Fibroblast of lung (primary cell): Measurements from ENCODE around the gene PRTN3. TPM values are rescaled to one million over a fixed set of nuclear protein-coding genes. Genes with fewer than 3 reads are reported as not detected.

Experiments
- DNase-seq, 2 donors: peaks; one replicate each; pipeline versions ENCODE4 v3.0.0 to v3.0.0-alpha.2; 2010; ENCODE audit warnings: low read depth in 2 of 2
- H2AFZ ChIP-seq: 2 replicates; pipeline ENCODE4 v1.5.1; 2012; ENCODE audit warnings: low read length, control low read depth, inconsistent platforms
- H3K27ac ChIP-seq: 2 replicates; pipeline ENCODE4 v1.5.1; 2011; ENCODE audit warnings: low read length, control low read depth; ENCODE audit not compliant: insufficient read depth
- H3K27me3 ChIP-seq: 2 replicates; pipeline ENCODE4 v1.5.1; 2011; ENCODE audit warnings: mild to moderate bottlenecking, low read length; ENCODE audit not compliant: control insufficient read depth, insufficient read depth
- H3K36me3 ChIP-seq: 2 replicates; pipeline ENCODE4 v1.5.1; 2011; ENCODE audit warnings: low read length; ENCODE audit not compliant: control insufficient read depth, insufficient read depth
- H3K4me1 ChIP-seq: 2 replicates; pipeline ENCODE4 v1.5.1; 2011; ENCODE audit warnings: low read length; ENCODE audit not compliant: control insufficient read depth, insufficient read depth; ENCODE audit errors: extremely low read depth
- H3K4me2 ChIP-seq: 2 replicates; pipeline ENCODE4 v1.5.1; 2011; ENCODE audit warnings: low read length, control low read depth; ENCODE audit not compliant: insufficient read depth; ENCODE audit errors: extremely low read depth
- H3K4me3 ChIP-seq, 4 experiments: fragments of 200-600 bp in 1 of 4; sonication (generic) in 1 of 4; replicated peaks in 1 of 4; 2 replicates each; pipeline ENCODE4 v1.5.1; 2011 to 2016; ENCODE audit warnings: low read length in 4 of 4, low read depth in 3 of 4, mild to moderate bottlenecking in 3 of 4, control low read depth in 2 of 4, inconsistent platforms in 1 of 4, mixed read lengths in 1 of 4; ENCODE audit not compliant: insufficient read depth in 1 of 4; ENCODE audit errors: control extremely low read depth in 1 of 4
- H3K79me2 ChIP-seq: 2 replicates; pipeline ENCODE4 v1.5.1; 2012; ENCODE audit warnings: mild to moderate bottlenecking, low read length, inconsistent platforms; ENCODE audit not compliant: control insufficient read depth, insufficient read depth
- H3K9ac ChIP-seq: 2 replicates; pipeline ENCODE4 v1.5.1; 2011; ENCODE audit warnings: mild to moderate bottlenecking, low read length, control low read depth; ENCODE audit not compliant: insufficient read depth
- H3K9me3 ChIP-seq: 2 replicates; pipeline ENCODE4 v1.5.1; 2012; ENCODE audit warnings: low read depth, low read length; ENCODE audit not compliant: control insufficient read depth, insufficient read depth
- H4K20me1 ChIP-seq: 2 replicates; pipeline ENCODE4 v1.5.1; 2011; ENCODE audit warnings: low read length; ENCODE audit not compliant: control insufficient read depth, insufficient read depth; ENCODE audit errors: extremely low read depth
- CTCF ChIP-seq, 2 donors: IDR thresholded peaks in 1 of 2; conservative IDR thresholded peaks in 1 of 2; 1 replicate in 1 of 2; 2 replicates in 1 of 2; pipeline ENCODE4 v1.5.1; 2011 to 2012; ENCODE audit warnings: low read length in 2 of 2, control low read depth in 1 of 2, inconsistent platforms in 1 of 2, low read depth in 1 of 2, mild to moderate bottlenecking in 1 of 2
- EZH2 ChIP-seq: IDR thresholded peaks from 2 replicates; pipeline ENCODE4 v1.5.1; 2012; ENCODE audit warnings: low read length, control low read depth, mild to moderate bottlenecking; ENCODE audit errors: missing control alignments
- polyA plus RNA-seq, 2 donors: library from polyadenylated mRNA; depleted of rRNA in 1 of 2; stranded (reverse) in 1 of 2; unstranded in 1 of 2; fragments of >200 nt; gene quantifications; 2 replicates each; pipeline ENCODE4 v1.2.1, GENCODE V29; 2011 to 2012; ENCODE audit warnings: missing spikeins in 1 of 2
- total RNA-seq: library from RNA; depleted of rRNA; stranded (reverse); fragments of >200 nt; gene quantifications from 2 replicates; pipeline ENCODE4 v1.2.1, GENCODE V29; 2014

Gene PRTN3
- total and polyA plus RNA-seq, 2 donors (not counting 1 experiment from before 2014, with no cell fraction given): not detected

GRCh38 chr19:815079-815774 is 25.6 kb upstream of the PRTN3 start:
- no peak overlapping the region for H2AFZ ChIP-seq
- H3K27ac ChIP-seq: no peak overlapping the region
- H3K79me2 ChIP-seq: peaks cover 2% of the 10 kb centered on the region
- DNase-seq: no peak
- no peak overlapping the region for H3K4me3 ChIP-seq
- H3K36me3 ChIP-seq: peaks cover 29% of the 10 kb centered on the region
- no peaks in the 10 kb centered on the region for H4K20me1 ChIP-seq
- H3K9ac ChIP-seq: no peak overlapping the region
- no peak for TF ChIP-seq EZH2
- no peak for TF ChIP-seq CTCF (conservative IDR thresholded peaks at IDR 0.05 in 1 of 2, IDR thresholded peaks at IDR 0.05 in 1 of 2; ENCODE audit: low read depth in 1 of 2, low read length in 2 of 2)
- H3K27me3 ChIP-seq: no peaks in the 10 kb centered on the region
- no peak overlapping the region for H3K4me2 ChIP-seq
- H3K4me1 ChIP-seq: no peaks in the 10 kb centered on the region
- H3K9me3 ChIP-seq: no peaks in the 10 kb centered on the region

GRCh38 chr19:815775-816499 is 24.9 kb upstream of the PRTN3 start:
- no peaks in the 10 kb centered on the region for H3K4me1 ChIP-seq

More at GRCh38 chr19:815775-816499, 24.9 kb upstream of the PRTN3 start:
- Histone ChIP-seq H3K79me2 (no peaks in the 10 kb centered on the region), H2AFZ (no peak overlapping the region), H3K9me3 (no peaks in the 10 kb centered on the region), H3K9ac (no peak overlapping the region), H3K27ac (no peak overlapping the region), H3K36me3 (peaks cover 24% of the 10 kb centered on the region), H3K27me3 (no peaks in the 10 kb centered on the region), H4K20me1 (no peaks in the 10 kb centered on the region), H3K4me2 (no peak overlapping the region), H3K4me3 (no peak overlapping the region)
- no peak for TF ChIP-seq EZH2
- no peak for TF ChIP-seq CTCF (conservative IDR thresholded peaks at IDR 0.05 in 1 of 2, IDR thresholded peaks at IDR 0.05 in 1 of 2; ENCODE audit: low read depth in 1 of 2, low read length in 2 of 2)
- DNase-seq: no peak
